NB4 (cell line): ENCODE results near the gene KIF5C.

Source experiments
- CTCF ChIP-seq: IDR thresholded peaks from one replicate; pipeline ENCODE4 v1.5.1; 2012; ENCODE audit warnings: low read depth, low read length
- MYC ChIP-seq: IDR thresholded peaks from 2 replicates; pipeline ENCODE4 v1.6.1; 2011; ENCODE audit warnings: low read depth, low read length
- POLR2A ChIP-seq: IDR thresholded peaks from 2 replicates; pipeline ENCODE4 v1.6.1; 2011; ENCODE audit warnings: mild to moderate bottlenecking; ENCODE audit not compliant: insufficient read length; ENCODE audit errors: extremely low read depth

GRCh38 chr2:148903294-148903693, 28.3 kb downstream of the KIF5C start:
- TF ChIP-seq CTCF (no peak), POLR2A (no peak), MYC (no peak)
